Eye (tissue), 1 donor: Measurements from ENCODE around the gene SEC22B.
"Not testable (repeated sequence)": the region's sequence is repeated elsewhere in the genome, so short reads cannot be mapped to it uniquely, and the experiment has no call there.

Experiments used
- DNase-seq: peaks from one replicate; pipeline ENCODE4 v3.0.0-alpha.2; 2015

The SEC22B gene

GRCh38 chr1:120112212-120112611 lies 64.1 kb downstream of the SEC22B start:
- not testable (repeated sequence) for DNase-seq

GRCh38 chr1:120111771-120112170 lies 64.5 kb downstream of the SEC22B start:
- not testable (repeated sequence) for DNase-seq

DNA sequence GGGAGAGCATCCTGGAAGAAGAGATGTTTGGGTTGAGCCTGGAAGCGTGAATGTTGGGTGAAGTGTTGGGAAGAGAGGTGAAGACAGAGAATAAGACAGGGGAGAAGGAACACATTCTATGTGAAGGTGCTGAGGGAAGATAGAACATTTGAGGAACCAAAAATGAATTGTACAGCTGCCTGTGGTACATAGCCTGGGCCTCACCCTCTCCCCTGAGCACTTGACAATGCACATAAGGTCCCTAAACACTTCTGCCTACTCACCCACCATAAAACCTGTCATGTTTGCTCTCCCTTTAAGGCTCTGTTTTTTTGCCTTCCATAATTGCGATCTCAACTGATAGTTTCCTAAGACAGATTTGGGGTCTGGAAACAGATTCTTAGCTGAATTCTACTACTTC lies 65.3 kb downstream of the SEC22B start:
- DNase-seq = not testable (repeated sequence)

DNA sequence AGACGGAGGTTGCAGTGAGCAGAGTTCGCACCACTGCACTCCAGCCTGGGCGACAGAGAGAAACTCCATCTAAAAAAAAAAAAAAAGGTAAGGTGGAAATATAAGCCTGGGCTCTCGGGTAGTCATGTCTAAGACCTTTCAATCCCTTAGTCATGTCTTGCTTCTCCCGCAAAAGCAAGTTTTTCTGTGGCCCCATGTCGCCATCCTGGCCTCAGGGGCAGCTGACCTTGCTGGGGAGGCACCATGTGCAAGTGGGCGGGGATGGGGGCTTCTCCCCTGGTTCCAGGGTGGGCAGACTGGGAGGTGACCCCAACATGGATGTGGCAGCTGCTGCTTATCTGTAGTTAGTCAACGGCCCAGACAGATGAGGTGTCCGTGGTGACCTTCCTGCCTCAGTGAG lies 66.7 kb downstream of the SEC22B start:
- DNase-seq = not testable (repeated sequence)

DNA sequence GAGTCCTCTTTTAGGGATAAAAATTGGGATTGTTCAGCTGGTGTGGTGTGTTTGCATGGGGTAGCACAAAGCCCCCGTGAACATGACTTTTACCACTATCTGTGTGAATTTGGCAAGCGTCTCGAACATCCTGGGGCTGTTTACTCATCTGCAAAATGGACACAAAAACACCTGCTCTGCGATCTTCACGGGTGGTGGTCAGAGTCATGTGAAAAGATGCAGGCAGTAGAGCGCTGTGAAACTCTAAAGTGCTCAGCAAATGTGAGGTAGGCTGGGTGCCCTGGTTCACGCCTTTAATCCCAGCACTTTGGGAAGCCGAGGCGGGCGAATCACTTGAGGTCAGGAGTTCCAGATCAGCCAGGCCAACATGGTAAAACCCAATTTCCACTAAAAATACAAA lies 67.1 kb downstream of the SEC22B start:
- not testable (repeated sequence) for DNase-seq

DNA sequence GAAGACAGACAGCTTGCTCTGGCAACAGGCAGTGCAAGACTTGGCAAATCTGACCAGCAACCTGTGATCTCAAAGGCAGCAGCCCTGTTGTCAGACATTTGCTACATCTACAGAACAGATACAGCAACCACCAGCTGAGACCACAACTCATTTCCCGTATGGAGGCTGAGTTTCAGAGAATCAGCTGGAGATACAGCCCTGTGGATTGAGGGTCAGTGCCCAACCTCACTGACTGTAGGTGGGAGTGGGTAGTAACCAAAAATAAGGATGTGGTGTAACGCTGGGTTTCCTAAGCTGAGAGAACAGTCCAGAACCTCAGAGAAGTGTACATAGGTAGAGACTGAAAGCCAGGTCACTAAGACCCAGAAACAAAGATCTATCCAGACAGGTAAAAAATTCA lies 71.0 kb downstream of the SEC22B start:
- DNase-seq = not testable (repeated sequence)

DNA sequence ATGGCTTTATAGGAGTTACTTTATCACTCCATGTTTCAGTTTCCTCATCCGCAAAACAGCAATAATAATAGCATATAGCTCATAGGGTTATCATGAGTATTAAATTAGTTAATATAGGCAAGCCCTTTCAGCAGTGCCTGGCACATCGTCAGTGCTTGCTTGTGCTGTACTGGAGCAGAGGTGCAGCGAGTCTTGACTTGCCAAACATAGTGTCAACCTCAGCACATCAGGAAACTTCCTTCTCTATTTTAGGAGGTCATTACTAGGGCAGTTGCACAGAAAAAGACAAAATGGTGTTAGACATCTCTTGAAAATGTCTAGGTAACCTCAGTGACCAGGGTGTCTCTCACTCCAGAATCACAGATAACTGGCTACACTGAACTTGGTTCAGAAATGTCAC lies 72.6 kb downstream of the SEC22B start:
- not testable (repeated sequence) for DNase-seq

- not testable (repeated sequence) for DNase-seq
These were observed 74.7 kb downstream of the SEC22B start for GRCh38 chr1:120101593-120101992.
